ENCODE measurements around the gene PDZD8.
"Not testable (repeated sequence)": the region's sequence is repeated elsewhere in the genome, so short reads cannot be mapped to it uniquely, and the experiment has no call there.

The PDZD8 gene

DNA sequence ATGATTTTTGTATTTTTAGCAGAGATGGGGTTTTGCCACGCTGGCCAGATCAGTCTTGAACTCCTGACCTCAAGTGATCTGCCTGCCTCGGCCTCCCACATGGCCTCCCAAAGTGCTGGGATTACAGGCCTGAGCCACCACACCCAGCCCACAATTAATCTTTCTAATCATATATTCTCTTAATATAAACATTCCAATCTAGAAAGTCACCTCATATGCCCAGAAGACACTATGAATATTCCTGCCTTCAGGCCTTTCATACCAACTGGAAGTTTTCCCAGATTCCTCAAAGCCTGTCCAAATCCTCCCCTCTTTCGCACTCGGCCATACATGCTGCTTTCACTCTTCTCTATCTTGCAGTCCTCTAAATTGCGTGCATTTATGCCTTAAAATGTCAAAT, 32.6 kb downstream of the PDZD8 start:
- no peak for DNase-seq

DNA sequence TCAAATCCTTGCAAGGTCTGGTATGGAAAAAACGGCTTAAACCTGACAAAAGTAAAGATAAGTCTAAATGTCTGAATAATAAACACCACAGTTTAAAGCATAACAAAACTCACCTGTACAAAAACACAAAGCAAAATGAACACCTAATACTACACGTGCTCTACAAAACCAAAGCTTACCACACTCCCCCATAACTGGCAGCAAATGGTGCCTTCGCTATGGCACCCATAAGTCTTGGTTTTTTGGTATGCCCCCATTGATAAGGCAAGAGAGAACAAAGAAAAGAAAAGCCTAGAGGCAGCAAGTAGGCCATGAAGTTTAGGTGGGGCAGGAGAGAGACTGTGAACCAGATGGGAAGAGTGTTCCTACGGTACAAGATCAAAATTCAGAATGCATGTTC, 34.2 kb downstream of the PDZD8 start:
- no peak for DNase-seq

DNA sequence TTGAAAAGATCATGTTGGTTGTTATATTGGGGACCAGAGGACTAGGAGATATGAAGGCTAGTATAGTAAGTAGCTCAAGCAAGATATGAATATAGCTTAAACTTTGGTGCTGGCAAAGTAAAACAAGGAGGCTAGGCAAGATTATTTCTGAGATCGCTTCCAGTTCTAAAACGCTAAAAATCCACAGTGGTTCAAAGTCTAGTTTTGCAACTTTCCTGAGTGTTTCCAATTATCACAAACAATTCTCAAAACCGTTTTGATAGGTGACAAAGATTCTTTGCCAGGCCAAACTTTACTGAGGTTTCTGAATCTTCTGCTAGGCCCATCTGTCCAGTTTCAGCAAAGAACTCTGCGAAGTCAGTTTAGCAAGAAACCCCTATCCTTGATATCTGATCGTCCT, 35.3 kb downstream of the PDZD8 start:
- DNase-seq: no peak

DNA sequence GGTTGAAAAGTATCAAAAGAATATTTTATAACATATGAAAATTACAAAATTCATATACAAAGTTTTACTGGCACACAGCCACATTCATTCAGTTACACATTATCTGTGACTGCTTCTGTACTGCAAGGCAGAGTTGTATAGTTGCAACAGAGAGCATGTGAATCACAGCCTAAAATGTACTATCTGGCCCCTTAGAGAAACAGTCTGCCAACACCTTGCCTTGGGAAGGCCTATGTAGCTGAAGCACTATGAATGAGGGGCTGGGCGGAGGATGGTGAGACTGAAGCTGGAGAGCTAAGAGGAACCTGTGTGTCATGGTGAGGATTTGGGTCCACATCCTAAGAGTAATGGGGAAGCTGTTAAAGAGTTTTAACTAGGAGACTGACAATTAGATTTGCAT, 35.7 kb downstream of the PDZD8 start:
- no peak for DNase-seq

GRCh38 chr10:117334926-117335325, 40.3 kb downstream of the PDZD8 start:
- DNase-seq: no peak

- DNase-seq: no peak
Measured at GRCh38 chr10:117334066-117334465, 41.2 kb downstream of the PDZD8 start.

GRCh38 chr10:117327262-117327661, 48.0 kb downstream of the PDZD8 start:
- DNase-seq: no peak

- DNase-seq: no peak
Measured at GRCh38 chr10:117324367-117324766, 50.9 kb downstream of the PDZD8 start.

GRCh38 chr10:117322260-117322659, 53.0 kb downstream of the PDZD8 start:
- no peak for DNase-seq

- no peak for DNase-seq
Measured at GRCh38 chr10:117320050-117320665, 55.1 kb downstream of the PDZD8 start.

DNA sequence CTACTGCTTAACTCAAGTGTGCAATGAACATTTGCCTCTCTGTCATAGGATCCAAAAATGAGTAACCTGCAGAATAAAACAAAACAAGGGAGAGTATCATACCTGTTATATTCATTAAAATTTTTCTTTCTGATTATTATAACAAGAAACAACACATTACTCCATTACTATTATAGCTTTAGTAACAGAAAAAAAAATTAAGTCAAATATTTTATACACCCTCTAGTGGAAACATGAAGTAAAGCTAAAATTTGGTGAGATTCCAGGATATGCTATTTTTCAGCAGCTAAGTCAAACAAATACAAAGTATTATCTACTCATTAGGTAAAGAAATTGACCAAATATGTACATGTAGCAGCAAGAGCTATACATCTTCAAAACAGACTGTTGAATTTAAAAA, 56.3 kb downstream of the PDZD8 start:
- DNase-seq: no peak

GRCh38 chr10:117316701-117317100, 58.5 kb downstream of the PDZD8 start:
- DNase-seq: no peak

GRCh38 chr10:117313641-117314040, 61.6 kb downstream of the PDZD8 start:
- no peak for DNase-seq

DNA sequence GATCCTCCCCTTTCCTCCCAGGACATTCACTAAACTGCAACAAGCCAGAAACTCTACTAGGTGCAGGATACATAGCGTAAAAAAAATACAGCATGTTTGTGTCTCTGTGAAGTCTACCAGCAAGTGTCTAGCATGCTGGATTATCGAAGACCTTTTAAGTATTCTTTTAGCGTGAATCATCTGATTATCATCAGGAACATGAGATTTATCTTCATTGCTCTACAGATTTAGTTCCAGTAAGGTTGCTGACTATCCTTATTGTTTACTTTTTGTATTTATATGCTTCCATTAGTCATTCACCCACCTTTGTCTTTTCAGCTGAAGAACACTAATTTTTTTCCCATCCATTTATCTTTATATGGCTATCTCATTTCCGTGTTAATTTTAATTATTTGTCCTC, 62.8 kb downstream of the PDZD8 start:
- DNase-seq: no peak

DNA sequence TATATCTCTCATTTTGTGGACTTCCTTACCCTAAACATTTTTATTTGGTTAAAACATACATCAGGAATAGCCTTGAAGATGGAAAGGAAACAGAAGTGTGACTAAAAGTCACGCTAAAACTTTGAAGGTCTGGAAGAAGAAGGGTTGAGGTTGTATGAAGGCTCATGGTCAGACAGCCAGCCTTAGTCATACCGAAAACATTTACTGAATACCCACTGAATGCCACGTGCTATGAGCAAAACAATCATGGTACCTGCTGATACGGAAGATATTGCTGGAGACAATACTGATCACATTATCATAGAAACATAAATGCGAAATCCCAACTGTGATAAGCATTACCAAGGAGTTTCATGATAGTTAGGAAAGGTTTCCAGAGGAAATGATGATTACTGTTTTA, 64.0 kb downstream of the PDZD8 start:
- DNase-seq: no peak

GRCh38 chr10:117306674-117307073, 68.6 kb downstream of the PDZD8 start:
- no peak for DNase-seq

DNA sequence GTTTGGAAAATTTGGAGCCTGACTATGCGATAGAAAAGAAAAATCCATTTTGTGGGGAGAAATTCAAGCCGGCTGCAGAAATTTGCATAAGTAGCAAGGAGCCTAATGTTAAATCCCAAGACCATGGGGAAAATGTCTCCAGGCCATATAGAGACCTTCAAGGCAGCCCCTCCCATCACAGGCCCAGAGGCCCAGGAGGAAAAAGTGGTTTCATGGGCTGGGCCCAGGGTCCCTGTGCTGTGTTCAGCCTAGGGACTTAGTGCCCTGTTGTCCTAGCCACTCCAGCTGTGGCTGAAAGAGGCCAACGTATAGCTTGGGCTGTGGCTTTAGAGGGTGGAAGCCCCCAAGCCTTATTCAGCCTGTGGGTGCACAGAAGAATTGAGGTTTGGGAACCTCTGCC, 71.8 kb downstream of the PDZD8 start:
- not testable (repeated sequence) for DNase-seq

DNA sequence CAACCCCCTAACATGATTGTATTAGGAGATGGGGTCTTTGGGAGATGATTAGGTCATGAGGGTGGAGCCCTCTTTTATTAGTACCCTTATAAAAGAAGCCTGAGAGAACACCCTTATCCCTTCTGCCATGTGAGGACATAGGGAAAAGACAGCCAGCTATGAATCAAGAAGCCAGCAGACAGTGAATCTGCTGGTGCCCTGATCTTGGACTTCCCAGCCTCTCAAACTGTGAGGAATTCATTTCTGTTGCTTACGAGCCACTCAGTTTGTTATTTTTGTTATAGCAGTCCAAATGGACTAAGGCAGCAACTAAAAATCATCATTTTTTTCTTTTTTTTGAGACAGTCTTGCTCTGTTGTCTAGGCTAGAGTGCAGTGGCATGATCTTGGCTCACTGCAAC, 74.6 kb downstream of the PDZD8 start:
- DNase-seq: no peak

DNA sequence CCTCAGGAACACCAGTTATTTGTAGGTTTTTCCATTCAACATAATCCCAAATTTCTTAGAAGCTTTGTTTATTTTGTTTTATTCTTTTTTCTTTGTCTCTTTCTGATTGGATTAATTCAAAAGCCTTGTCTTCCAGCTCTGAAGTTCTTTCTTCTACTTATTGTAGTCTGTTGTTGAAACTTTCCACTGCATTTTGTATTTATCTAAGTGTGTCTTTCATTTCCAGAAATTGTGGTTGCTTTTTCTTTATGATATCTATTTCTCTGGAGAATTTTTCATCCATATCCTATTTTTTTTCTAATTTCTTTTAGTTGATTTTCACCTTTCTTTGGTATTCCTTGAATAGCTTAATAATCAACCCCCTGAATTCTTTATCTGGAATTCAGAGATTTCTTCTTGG, 75.8 kb downstream of the PDZD8 start:
- DNase-seq: no peak

DNA sequence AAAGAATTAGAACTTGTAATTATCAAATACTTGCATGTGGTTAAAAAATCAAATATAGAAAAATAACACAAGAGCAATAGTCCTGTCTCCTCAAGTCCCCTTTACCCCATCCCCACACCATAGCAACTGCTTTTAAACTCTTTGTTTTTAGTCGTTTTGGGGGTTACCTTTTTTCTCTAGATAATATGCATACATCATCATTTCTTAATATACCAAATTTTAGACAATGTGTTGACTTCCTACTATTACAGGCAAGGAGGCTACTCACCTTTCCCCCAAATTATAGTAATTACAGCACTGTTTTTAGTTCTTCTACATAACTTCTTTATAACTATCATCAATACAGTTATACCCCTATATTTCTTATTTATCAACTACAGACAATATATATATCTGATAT, 77.0 kb downstream of the PDZD8 start:
- DNase-seq: no peak

DNA sequence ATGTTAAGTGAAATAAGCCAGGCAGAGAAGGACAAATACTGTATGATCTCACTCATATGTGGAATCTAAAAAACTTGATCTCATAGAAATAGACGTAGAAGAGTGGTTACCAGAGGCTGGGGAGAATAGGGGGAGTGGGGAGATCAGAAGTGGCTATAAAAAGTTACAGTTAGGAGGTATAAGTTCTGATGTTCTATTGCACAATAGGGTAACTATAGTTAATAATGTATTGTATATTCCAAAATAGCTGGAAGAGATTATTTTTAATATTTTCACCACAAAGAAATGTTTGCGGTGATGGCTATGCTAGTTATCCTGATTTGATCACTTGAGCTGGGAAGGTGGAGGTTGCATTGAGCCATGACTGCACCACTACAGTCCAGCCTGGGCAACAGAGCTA, 80.5 kb downstream of the PDZD8 start:
- no peak for DNase-seq

DNA sequence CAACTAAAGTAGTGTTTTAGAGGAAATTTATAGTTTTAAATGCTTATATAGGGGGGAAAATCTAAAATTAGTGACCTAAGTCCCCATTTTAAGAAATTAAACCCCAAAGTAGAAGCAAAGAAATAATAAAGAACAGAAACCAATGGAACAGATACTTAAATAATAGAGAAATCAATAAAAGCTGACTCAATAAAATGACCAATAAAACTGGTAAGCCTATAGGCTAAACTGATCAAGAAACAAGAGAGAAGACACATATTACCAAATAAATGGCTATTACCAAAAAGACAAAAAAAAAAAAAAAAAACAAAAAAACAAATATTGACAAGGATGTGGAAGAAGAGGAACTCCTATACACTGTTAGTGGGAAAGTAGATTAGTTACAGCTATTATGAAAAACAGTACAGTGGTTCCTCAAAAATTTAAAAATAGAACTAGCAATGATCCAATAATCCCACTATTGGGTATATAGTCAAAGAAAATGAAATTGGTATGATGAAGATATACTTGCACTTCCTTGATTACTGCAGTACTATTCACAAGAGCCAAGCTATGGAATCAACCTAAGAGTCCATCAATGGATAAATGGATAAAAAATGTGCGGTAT, 81.1 kb downstream of the PDZD8 start:
- no peak for DNase-seq

GRCh38 chr10:117290872-117291271, 84.4 kb downstream of the PDZD8 start:
- not testable (repeated sequence) for DNase-seq

DNA sequence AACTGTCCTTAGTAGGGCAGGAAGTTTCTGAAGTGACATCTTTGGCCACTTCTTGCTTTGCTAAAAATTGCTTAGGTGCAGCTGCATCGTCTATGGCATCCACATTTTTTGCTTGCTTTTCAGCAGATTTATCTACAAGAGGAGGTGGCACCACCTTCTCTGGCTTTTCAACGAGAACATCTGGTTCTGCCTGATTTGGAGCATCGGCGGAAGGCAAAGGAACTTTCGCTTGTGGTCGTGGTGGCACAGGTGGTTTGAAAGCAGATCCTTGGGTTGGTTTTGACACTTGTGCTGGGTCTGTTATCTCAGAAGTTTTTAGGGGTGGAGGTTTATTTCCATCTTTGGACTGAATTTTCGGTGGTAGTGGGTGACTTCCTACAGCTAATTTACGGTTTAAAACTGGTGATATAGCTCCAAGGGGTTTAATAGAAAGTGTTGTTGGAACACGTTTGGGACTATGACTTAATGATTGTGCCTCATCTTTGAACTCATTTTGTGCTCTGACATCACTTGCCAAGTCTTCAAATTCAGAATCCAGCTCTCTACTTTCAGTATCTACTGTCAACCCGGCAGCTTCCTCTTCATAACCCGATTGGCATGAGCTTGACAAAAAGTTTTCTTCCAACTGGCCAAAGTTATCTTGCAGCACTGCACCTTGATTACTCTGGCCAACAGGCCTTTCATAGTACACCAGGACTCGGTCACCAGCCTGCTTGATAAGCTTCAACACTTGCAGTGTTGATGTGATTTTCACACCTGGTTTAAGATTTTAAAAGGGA, 90.3 kb downstream of the PDZD8 start:
- no peak for DNase-seq

GRCh38 chr10:117277675-117278074, 97.6 kb downstream of the PDZD8 start:
- no peak for DNase-seq

All from NCI-H2081 treated with DMSO at 0.1 percent for 48 hours (cell line).